ENCODE data around the gene SYT11.

SYT11 gene

GRCh38 chr1:155899683-155900082 is 40.3 kb downstream of the SYT11 start:
- Histone ChIP-seq H3K79me1 (ENCODE audit: low read length) (no peaks in the 10 kb centered on the region), H2AFZ (ENCODE audit: insufficient read depth, low read length, poor library complexity) (no peak overlapping the region), H4K12ac (ENCODE audit: low read depth, low read length) (no peak overlapping the region), H2BK12ac (ENCODE audit: low read length) (no peak overlapping the region), H2BK5ac (ENCODE audit: low read depth, low read length, poor library complexity) (no peak overlapping the region), H3K27me3 (ENCODE audit: insufficient read depth, low read length) (no peaks in the 10 kb centered on the region), H3K9ac (ENCODE audit: low read length) (no peak overlapping the region), H3K36me3 (ENCODE audit: control insufficient read depth in 1 of 2, insufficient read depth in 2 of 2, low read length in 2 of 2) (peaks cover 35 to 48% of the 10 kb centered on the region in 2 experiments), H3K9me3 (ENCODE audit: insufficient read depth, low read depth, low read length) (no peaks in the 10 kb centered on the region), H3K23ac (ENCODE audit: low read length) (no peak overlapping the region), H3K27ac (ENCODE audit: low read depth, low read length) (no peak overlapping the region), H2BK120ac (ENCODE audit: insufficient read depth, low read length, poor library complexity) (no peak overlapping the region), H4K8ac (ENCODE audit: low read depth, low read length) (no peak overlapping the region), H2AK5ac (ENCODE audit: low read length) (no peak overlapping the region), H3K4me1 (ENCODE audit: control insufficient read depth in 1 of 2, insufficient read depth in 2 of 2, low read length in 2 of 2) (no peaks in the 10 kb centered on the region), H3K4me3 (ENCODE audit: low read depth, low read length) (no peak overlapping the region), H4K91ac (ENCODE audit: low read depth, low read length) (no peak overlapping the region), H3K4ac (ENCODE audit: low read depth, low read length) (no peak overlapping the region), H3K4me2 (ENCODE audit: low read length) (no peak overlapping the region), H3K14ac (ENCODE audit: low read length) (no peak overlapping the region), H3K79me2 (ENCODE audit: control insufficient read depth, insufficient read depth, low read length, poor library complexity) (no peaks in the 10 kb centered on the region), H3K18ac (ENCODE audit: low read length) (no peak overlapping the region)
- no peak for DNase-seq
- WGBS (ENCODE audit: extremely low coverage, insufficient coverage, insufficient read length), result no CpG with 5 or more reads among the region's 2 CpGs

- no peak overlapping the region for H3K14ac ChIP-seq (ENCODE audit: low read length)
- H3K36me3 ChIP-seq (ENCODE audit: control insufficient read depth in 1 of 2, insufficient read depth in 2 of 2, low read length in 2 of 2), result peaks cover 38 to 51% of the 10 kb centered on the region in 2 experiments
- no CpG with 5 or more reads among the region's 4 CpGs for WGBS (ENCODE audit: extremely low coverage, insufficient coverage, insufficient read length)
- no peaks in the 10 kb centered on the region for H3K27me3 ChIP-seq (ENCODE audit: insufficient read depth, low read length)
- H2BK12ac ChIP-seq (ENCODE audit: low read length), result no peak overlapping the region
- no peaks in the 10 kb centered on the region for H3K79me2 ChIP-seq (ENCODE audit: control insufficient read depth, insufficient read depth, low read length, poor library complexity)
- H2BK120ac ChIP-seq (ENCODE audit: insufficient read depth, low read length, poor library complexity), result no peak overlapping the region
- H3K4me1 ChIP-seq (ENCODE audit: control insufficient read depth in 1 of 2, insufficient read depth in 2 of 2, low read length in 2 of 2), result no peaks in the 10 kb centered on the region
- H3K23ac ChIP-seq (ENCODE audit: low read length), result no peak overlapping the region
- H3K4me3 ChIP-seq (ENCODE audit: low read depth, low read length), result no peak overlapping the region
- no peak overlapping the region for H4K8ac ChIP-seq (ENCODE audit: low read depth, low read length)
- H3K4ac ChIP-seq (ENCODE audit: low read depth, low read length), result no peak overlapping the region
- no peaks in the 10 kb centered on the region for H3K79me1 ChIP-seq (ENCODE audit: low read length)
- no peak overlapping the region for H4K91ac ChIP-seq (ENCODE audit: low read depth, low read length)
- no peak overlapping the region for H4K12ac ChIP-seq (ENCODE audit: low read depth, low read length)
- H2AK5ac ChIP-seq (ENCODE audit: low read length), result no peak overlapping the region
- H3K4me2 ChIP-seq (ENCODE audit: low read length), result no peak overlapping the region
- H3K9me3 ChIP-seq (ENCODE audit: insufficient read depth, low read depth, low read length), result no peaks in the 10 kb centered on the region
- H2AFZ ChIP-seq (ENCODE audit: insufficient read depth, low read length, poor library complexity), result no peak overlapping the region
- H3K27ac ChIP-seq (ENCODE audit: low read depth, low read length), result no peak overlapping the region
- no peak for DNase-seq
- H3K18ac ChIP-seq (ENCODE audit: low read length), result no peak overlapping the region
- no peak overlapping the region for H2BK5ac ChIP-seq (ENCODE audit: low read depth, low read length, poor library complexity)
- H3K9ac ChIP-seq (ENCODE audit: low read length), result no peak overlapping the region
These were observed 40.8 kb downstream of the SYT11 start for GRCh38 chr1:155900161-155900560.

- no peaks in the 10 kb centered on the region for H3K27me3 ChIP-seq (ENCODE audit: insufficient read depth, low read length)
- peak; percentile 78 to 90 for DNase-seq
These were observed 44.9 kb downstream of the SYT11 start for GRCh38 chr1:155904261-155904660.

DNA sequence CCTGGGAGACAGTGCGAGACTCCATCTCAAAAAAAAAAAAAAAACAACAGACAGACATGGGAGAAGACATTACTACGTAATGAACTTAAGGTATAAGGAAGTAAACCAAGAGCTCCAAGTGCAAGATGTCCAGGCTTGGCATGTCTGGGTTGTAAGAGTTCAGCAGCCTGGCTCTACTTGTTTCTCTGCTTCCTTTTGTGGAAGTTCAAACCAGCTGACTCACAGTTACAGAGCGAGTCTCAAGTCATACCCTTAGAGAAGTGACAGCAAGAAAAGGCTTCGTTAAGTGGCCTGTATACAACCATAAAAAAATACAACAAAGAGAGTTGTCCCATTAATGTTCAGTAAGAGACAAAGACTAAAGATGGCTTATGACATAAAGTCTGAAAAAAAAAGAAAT is 50.5 kb downstream of the SYT11 start:
- no peak overlapping the region for H3K23ac ChIP-seq (ENCODE audit: low read length)
- H3K36me3 ChIP-seq (ENCODE audit: control insufficient read depth in 1 of 2, insufficient read depth in 2 of 2, low read length in 2 of 2), result peaks cover 35 to 41% of the 10 kb centered on the region in 2 experiments
- no peak overlapping the region for H3K4me3 ChIP-seq (ENCODE audit: low read depth, low read length)
- DNase-seq, result peak; percentile 82 to 90
- H3K4me2 ChIP-seq (ENCODE audit: low read length), result peak overlapping the region; percentile 11
- no peak overlapping the region for H2BK120ac ChIP-seq (ENCODE audit: insufficient read depth, low read length, poor library complexity)
- H2AK5ac ChIP-seq (ENCODE audit: low read length), result no peak overlapping the region
- H4K12ac ChIP-seq (ENCODE audit: low read depth, low read length), result no peak overlapping the region
- no peaks in the 10 kb centered on the region for H3K27me3 ChIP-seq (ENCODE audit: insufficient read depth, low read length)
- H3K79me2 ChIP-seq (ENCODE audit: control insufficient read depth, insufficient read depth, low read length, poor library complexity), result peaks cover 3% of the 10 kb centered on the region
- H3K79me1 ChIP-seq (ENCODE audit: low read length), result peaks cover 6% of the 10 kb centered on the region
- no peaks in the 10 kb centered on the region for H3K9me3 ChIP-seq (ENCODE audit: insufficient read depth, low read depth, low read length)
- H3K9ac ChIP-seq (ENCODE audit: low read length), result no peak overlapping the region
- WGBS (ENCODE audit: extremely low coverage, insufficient coverage, insufficient read length), result no CpG with 5 or more reads among the region's 4 CpGs
- no peak overlapping the region for H4K8ac ChIP-seq (ENCODE audit: low read depth, low read length)
- no peak overlapping the region for H2BK5ac ChIP-seq (ENCODE audit: low read depth, low read length, poor library complexity)
- H3K18ac ChIP-seq (ENCODE audit: low read length), result no peak overlapping the region
- H4K91ac ChIP-seq (ENCODE audit: low read depth, low read length), result no peak overlapping the region
- no peak overlapping the region for H2BK12ac ChIP-seq (ENCODE audit: low read length)
- H2AFZ ChIP-seq (ENCODE audit: insufficient read depth, low read length, poor library complexity), result no peak overlapping the region
- H3K4ac ChIP-seq (ENCODE audit: low read depth, low read length), result no peak overlapping the region
- H3K4me1 ChIP-seq (ENCODE audit: control insufficient read depth in 1 of 2, insufficient read depth in 2 of 2, low read length in 2 of 2), result peaks cover 0 to 2% of the 10 kb centered on the region in 2 experiments
- no peak overlapping the region for H3K14ac ChIP-seq (ENCODE audit: low read length)
- no peak overlapping the region for H3K27ac ChIP-seq (ENCODE audit: low read depth, low read length)

More at GRCh38 chr1:155904261-155904660, 44.9 kb downstream of the SYT11 start:
- Histone ChIP-seq H3K9me3 (ENCODE audit: insufficient read depth, low read depth, low read length) (no peaks in the 10 kb centered on the region), H3K36me3 (ENCODE audit: control insufficient read depth in 1 of 2, insufficient read depth in 2 of 2, low read length in 2 of 2) (peaks cover 56 to 66% of the 10 kb centered on the region in 2 experiments), H3K4ac (ENCODE audit: low read depth, low read length) (no peak overlapping the region), H3K14ac (ENCODE audit: low read length) (no peak overlapping the region), H4K91ac (ENCODE audit: low read depth, low read length) (no peak overlapping the region), H2AK5ac (ENCODE audit: low read length) (no peak overlapping the region), H3K27ac (ENCODE audit: low read depth, low read length) (no peak overlapping the region), H2BK5ac (ENCODE audit: low read depth, low read length, poor library complexity) (no peak overlapping the region), H4K12ac (ENCODE audit: low read depth, low read length) (no peak overlapping the region), H3K4me3 (ENCODE audit: low read depth, low read length) (no peak overlapping the region), H3K79me2 (ENCODE audit: control insufficient read depth, insufficient read depth, low read length, poor library complexity) (no peaks in the 10 kb centered on the region), H3K4me1 (ENCODE audit: control insufficient read depth in 1 of 2, insufficient read depth in 2 of 2, low read length in 2 of 2) (no peaks in the 10 kb centered on the region), H3K4me2 (ENCODE audit: low read length) (no peak overlapping the region), H3K9ac (ENCODE audit: low read length) (no peak overlapping the region), H2AFZ (ENCODE audit: insufficient read depth, low read length, poor library complexity) (no peak overlapping the region), H3K79me1 (ENCODE audit: low read length) (no peaks in the 10 kb centered on the region), H2BK120ac (ENCODE audit: insufficient read depth, low read length, poor library complexity) (no peak overlapping the region), H2BK12ac (ENCODE audit: low read length) (no peak overlapping the region), H4K8ac (ENCODE audit: low read depth, low read length) (no peak overlapping the region), H3K23ac (ENCODE audit: low read length) (no peak overlapping the region), H3K18ac (ENCODE audit: low read length) (no peak overlapping the region)
- no CpG with 5 or more reads among the region's 12 CpGs for WGBS (ENCODE audit: extremely low coverage, insufficient coverage, insufficient read length)

All from trophoblast cell (in vitro differentiated cells and primary cell).